CD4-positive, CD25-positive, alpha-beta regulatory T cell (primary cell): ENCODE measurements around the gene IL17RA. TPM values are rescaled to one million over a fixed set of nuclear protein-coding genes. Genes with fewer than 3 reads are reported as not detected.

Experiments used
- ATAC-seq, 2 donors: fragments of 150-1000 bp; cut with Tn5 transposase; one replicate each; pipeline ENCODE4 v1.10.0; 2021; ENCODE audit warnings: low read depth in 2 of 2, moderate number of reproducible peaks in 2 of 2, moderate library complexity in 1 of 2
- DNase-seq, 3 donors: peaks; one replicate each; pipeline versions ENCODE4 v3.0.0 to v3.0.0-alpha.2; 2012 to 2022; ENCODE audit warnings: mixed read lengths in 1 of 3
- H3K27ac ChIP-seq: one replicate; pipeline ENCODE4 v1.7.0; 2013; ENCODE audit warnings: mild to moderate bottlenecking, low read length; ENCODE audit not compliant: insufficient read depth, poor library complexity, severe bottlenecking
- H3K27me3 ChIP-seq: one replicate; pipeline ENCODE4 v1.7.0; 2013; ENCODE audit warnings: low read length; ENCODE audit not compliant: control insufficient read depth, insufficient read depth
- H3K36me3 ChIP-seq: one replicate; pipeline ENCODE4 v1.7.0; 2013; ENCODE audit warnings: mild to moderate bottlenecking, low read length, moderate library complexity; ENCODE audit not compliant: control insufficient read depth, insufficient read depth
- H3K4me1 ChIP-seq: 2 replicates; pipeline ENCODE4 v1.7.0; 2013; ENCODE audit warnings: mild to moderate bottlenecking, low read length; ENCODE audit not compliant: insufficient read depth, control insufficient read depth, poor library complexity, severe bottlenecking
- H3K4me3 ChIP-seq: one replicate; pipeline ENCODE4 v1.7.0; 2013; ENCODE audit warnings: low read depth, mild to moderate bottlenecking, low read length, moderate library complexity
- H3K9me3 ChIP-seq, 2 experiments: 1 replicate in 1 of 2; 2 replicates in 1 of 2; pipeline ENCODE4 v1.7.0; 2013; ENCODE audit warnings: low read length in 2 of 2, mild to moderate bottlenecking in 1 of 2, moderate library complexity in 1 of 2; ENCODE audit not compliant: control insufficient read depth in 2 of 2
- H3K27ac Mint-ChIP-seq, 3 donors: one replicate each; pipeline ENCODE4 v1.8.0; 2020 to 2022; ENCODE audit warnings: mild to moderate bottlenecking in 3 of 3, mixed read lengths in 3 of 3, moderate library complexity in 2 of 3
- H3K27me3 Mint-ChIP-seq: one replicate; pipeline ENCODE4 v1.8.0; 2022; ENCODE audit warnings: mild to moderate bottlenecking, mixed read lengths
- H3K36me3 Mint-ChIP-seq: one replicate; pipeline ENCODE4 v1.8.0; 2020; ENCODE audit warnings: mixed read lengths
- H3K4me1 Mint-ChIP-seq, 4 donors: one replicate each; pipeline ENCODE4 v1.8.0; 2020 to 2022; ENCODE audit warnings: mixed read lengths in 4 of 4, mild to moderate bottlenecking in 1 of 4
- H3K4me3 Mint-ChIP-seq, 4 donors: one replicate each; pipeline ENCODE4 v1.8.0; 2020 to 2022; ENCODE audit warnings: mild to moderate bottlenecking in 4 of 4, mixed read lengths in 4 of 4, moderate library complexity in 3 of 4
- H3K9me3 Mint-ChIP-seq, 7 donors: one replicate each; pipeline ENCODE4 v1.8.0; 2020 to 2022; ENCODE audit warnings: mixed read lengths in 7 of 7, mild to moderate bottlenecking in 3 of 7, moderate library complexity in 2 of 7
- polyA plus RNA-seq, 4 donors: library from polyadenylated mRNA; unstranded; fragments of 300-500 nt; fragmentation: Illumina TruSeq; gene quantifications; one replicate each; pipeline ENCODE4 v1.2.3, GENCODE V29; 2021
- total RNA-seq: library from RNA; stranded (reverse); gene quantifications from one replicate; pipeline ENCODE4 v1.2.3, GENCODE V29; 2022

Gene IL17RA
- total and polyA plus RNA-seq, 5 donors from 2014 or later: 21.7 to 48.2 (median 27.5) TPM

DNA sequence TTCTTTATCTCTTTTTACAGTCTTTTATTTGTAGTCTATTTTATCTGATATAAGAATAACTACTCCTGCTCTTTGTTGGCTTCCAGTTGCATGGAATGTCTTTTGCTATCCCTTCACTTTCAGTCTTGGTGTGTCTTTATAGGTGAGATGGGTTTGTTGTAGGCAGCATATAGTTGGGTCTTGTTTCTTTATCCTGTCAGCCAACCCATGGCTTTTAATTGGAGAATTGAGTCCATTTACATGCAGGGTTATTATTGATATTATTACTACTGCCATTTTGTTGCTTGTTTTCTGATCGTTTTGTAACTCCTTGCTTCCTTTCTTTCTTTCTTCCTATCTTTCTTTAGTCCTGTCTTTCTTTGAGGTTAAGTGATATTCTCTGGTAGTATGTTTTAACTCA lies 11.9 kb upstream of the IL17RA start:
- H3K27me3 ChIP-seq: peaks cover 5% of the 10 kb centered on the region
- Mint-ChIP-seq H3K36me3 (no peaks in the 10 kb centered on the region), H3K9me3 (peaks cover 0 to 3% (median 0%) of the 10 kb centered on the region in 7 donors), H3K27ac (no peak overlapping the region), H3K4me1 (peaks cover 2 to 11% (median 4%) of the 10 kb centered on the region in 4 donors), H3K27me3 (peaks cover 26% of the 10 kb centered on the region), H3K4me3 (no peak overlapping the region)
- H3K4me1 ChIP-seq: no peaks in the 10 kb centered on the region
- H3K36me3 ChIP-seq: no peaks in the 10 kb centered on the region
- no peak for ATAC-seq
- no peaks in the 10 kb centered on the region for H3K9me3 ChIP-seq
- no peak overlapping the region for H3K4me3 ChIP-seq
- DNase-seq: no peak
- H3K27ac ChIP-seq: no peak overlapping the region

DNA sequence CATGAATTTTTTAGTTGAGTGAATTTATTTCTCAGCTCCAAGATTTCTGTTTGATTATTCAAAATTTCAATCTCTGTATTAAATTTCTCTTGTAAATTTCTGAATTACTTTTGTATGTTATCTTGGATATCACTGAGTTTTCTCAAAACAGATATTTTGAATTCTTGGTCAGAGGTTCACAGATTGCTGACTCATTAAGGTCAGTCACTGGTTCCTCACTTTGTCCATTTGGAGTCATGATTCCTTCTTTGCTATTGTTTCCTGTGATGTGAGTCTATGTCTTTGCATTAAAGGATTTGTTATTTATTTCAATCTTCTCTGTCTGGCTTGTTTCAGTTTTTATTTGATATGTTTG lies 10.2 kb upstream of the IL17RA start:
- Histone ChIP-seq H3K4me3 (no peak overlapping the region), H3K9me3 (no peaks in the 10 kb centered on the region), H3K27me3 (peaks cover 5% of the 10 kb centered on the region), H3K27ac (no peak overlapping the region), H3K4me1 (no peaks in the 10 kb centered on the region), H3K36me3 (no peaks in the 10 kb centered on the region)
- Mint-ChIP-seq H3K4me3 (no peak overlapping the region), H3K27ac (no peak overlapping the region), H3K27me3 (peaks cover 25% of the 10 kb centered on the region), H3K36me3 (no peaks in the 10 kb centered on the region), H3K4me1 (peaks cover 2 to 11% (median 4%) of the 10 kb centered on the region in 4 donors), H3K9me3 (peaks cover 0 to 3% (median 0%) of the 10 kb centered on the region in 7 donors)
- DNase-seq (no peak), ATAC-seq (no peak)

DNA sequence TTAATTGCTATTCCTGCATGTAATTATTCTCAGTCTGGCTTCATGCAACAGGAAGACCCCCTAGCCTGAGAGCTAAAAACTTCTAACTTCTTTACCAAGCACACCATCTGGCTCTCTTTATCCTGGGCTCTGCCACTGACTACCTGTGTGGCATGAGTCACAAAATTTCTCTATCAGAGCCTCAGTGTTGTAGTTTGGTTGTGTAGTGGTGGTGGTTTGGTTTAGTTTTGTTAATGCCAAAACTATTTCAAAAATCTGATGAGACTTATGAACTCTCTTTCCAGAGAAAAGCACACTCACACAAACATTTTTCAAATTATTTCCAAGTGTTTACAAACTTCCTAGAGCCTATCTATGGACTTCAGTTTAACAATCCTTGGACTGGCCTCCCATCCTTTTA lies 7.5 kb upstream of the IL17RA start:
- no peaks in the 10 kb centered on the region for H3K36me3 ChIP-seq
- no peaks in the 10 kb centered on the region for H3K4me1 ChIP-seq
- Mint-ChIP-seq H3K4me3 (no peak overlapping the region), H3K36me3 (no peaks in the 10 kb centered on the region), H3K27ac (no peak overlapping the region), H3K4me1 (peaks cover 2 to 11% (median 4%) of the 10 kb centered on the region in 4 donors), H3K9me3 (peaks cover 0 to 3% (median 0%) of the 10 kb centered on the region in 7 donors), H3K27me3 (peaks cover 20% of the 10 kb centered on the region)
- DNase-seq: no peak
- ATAC-seq: no peak
- no peaks in the 10 kb centered on the region for H3K9me3 ChIP-seq
- H3K27me3 ChIP-seq: peaks cover 5% of the 10 kb centered on the region
- no peak overlapping the region for H3K4me3 ChIP-seq
- H3K27ac ChIP-seq: no peak overlapping the region

DNA sequence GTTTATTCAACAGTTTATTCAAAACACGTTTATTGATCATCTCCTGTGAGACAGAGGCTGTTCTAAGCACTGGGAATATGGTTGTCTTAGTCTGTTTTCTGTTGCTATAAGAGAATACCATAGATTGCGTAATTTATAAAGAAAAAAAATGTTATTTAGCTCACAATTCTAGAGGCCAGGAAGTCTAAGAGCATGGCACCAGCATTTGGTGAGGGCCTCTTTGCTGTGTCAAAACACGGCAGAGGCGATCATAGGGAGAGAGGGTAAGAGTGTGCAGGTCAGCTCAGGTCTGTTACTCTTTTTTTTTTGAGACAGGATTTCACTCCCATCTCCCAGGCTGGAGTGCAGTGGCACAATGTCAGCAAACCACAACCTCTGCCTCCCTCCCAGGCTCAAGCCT lies 5.2 kb upstream of the IL17RA start:
- Histone ChIP-seq H3K36me3 (no peaks in the 10 kb centered on the region), H3K9me3 (no peaks in the 10 kb centered on the region), H3K4me1 (peaks cover 7% of the 10 kb centered on the region), H3K27ac (no peak overlapping the region), H3K4me3 (no peak overlapping the region), H3K27me3 (no peaks in the 10 kb centered on the region)
- Mint-ChIP-seq H3K36me3 (no peaks in the 10 kb centered on the region), H3K4me1 (peaks cover 4 to 24% (median 6%) of the 10 kb centered on the region in 4 donors), H3K27ac (no peak overlapping the region), H3K9me3 (peaks cover 0 to 2% (median 0%) of the 10 kb centered on the region in 7 donors), H3K4me3 (no peak overlapping the region), H3K27me3 (peaks cover 14% of the 10 kb centered on the region)
- DNase-seq: no peak
- no peak for ATAC-seq

DNA sequence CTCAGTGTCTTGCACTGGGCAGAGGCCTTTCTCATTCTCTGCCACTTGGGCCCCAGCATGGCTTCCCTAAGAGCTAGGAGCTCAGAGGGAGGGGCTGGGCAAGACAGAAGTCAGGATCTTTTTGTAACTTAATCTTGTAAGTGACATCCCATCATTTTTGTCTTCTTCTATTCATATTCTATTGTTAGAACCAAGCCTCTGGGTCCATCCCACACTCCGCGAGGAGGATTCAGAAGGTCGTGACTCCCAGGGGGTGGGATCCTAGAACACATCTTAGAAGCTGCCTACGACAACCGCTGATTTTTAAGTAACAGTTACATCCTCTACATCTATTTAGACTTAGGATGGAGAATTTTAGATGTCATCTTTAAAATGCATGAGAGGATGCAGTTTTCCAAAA lies 1.5 kb upstream of the IL17RA start:
- no peaks in the 10 kb centered on the region for H3K9me3 ChIP-seq
- peaks cover 0 to 4% (median 0%) of the 10 kb centered on the region in 7 donors for H3K9me3 Mint-ChIP-seq
- peaks cover 35% of the 10 kb centered on the region for H3K4me1 ChIP-seq
- H3K4me1 Mint-ChIP-seq: peaks cover 0 to 41% (median 24%) of the 10 kb centered on the region in 4 donors
- DNase-seq (no peak), ATAC-seq (no peak)
- peak overlapping the region; percentile 90 to 96 (median 92) for H3K4me3 Mint-ChIP-seq
- H3K4me3 ChIP-seq: no peak overlapping the region
- H3K27me3 Mint-ChIP-seq: peaks cover 13% of the 10 kb centered on the region
- H3K27me3 ChIP-seq: no peaks in the 10 kb centered on the region
- no peak overlapping the region for H3K27ac ChIP-seq
- H3K36me3 Mint-ChIP-seq: no peaks in the 10 kb centered on the region
- H3K27ac Mint-ChIP-seq: peak overlapping the region in 1 of 3 donors; percentile 85
- H3K36me3 ChIP-seq: no peaks in the 10 kb centered on the region

DNA sequence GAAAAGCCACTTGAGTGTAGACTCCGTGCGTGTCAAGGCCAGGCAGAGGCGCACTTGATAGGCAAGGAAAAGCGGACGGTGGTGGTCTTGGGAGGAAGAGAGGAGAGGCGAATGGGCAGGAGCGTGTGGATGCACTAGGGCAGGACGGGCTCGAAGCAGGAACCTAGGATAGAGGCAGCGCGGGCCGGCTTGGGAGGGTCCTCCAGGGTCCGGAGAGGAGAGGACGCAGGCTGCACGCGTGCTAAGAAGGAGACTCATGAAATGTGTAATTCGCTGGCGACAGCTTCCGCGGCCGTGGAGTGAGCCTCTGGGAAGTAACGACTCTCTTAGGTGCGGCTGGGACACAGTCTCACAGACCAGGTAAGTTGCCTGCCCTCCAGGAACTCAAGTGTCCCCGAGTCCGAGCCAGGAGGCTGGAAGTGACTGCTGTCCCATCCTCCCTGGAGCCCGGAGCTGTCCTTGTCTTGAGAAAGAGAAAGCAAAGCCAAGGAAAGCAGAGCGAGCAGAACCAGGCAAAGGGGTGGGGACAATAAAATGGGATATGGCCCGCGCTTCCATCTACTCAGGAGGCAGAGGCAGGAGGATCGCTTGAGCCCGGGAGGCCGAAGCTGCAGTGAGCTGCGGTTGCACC lies 874 bp upstream of the IL17RA start:
- no peaks in the 10 kb centered on the region for H3K36me3 ChIP-seq
- DNase-seq: no peak
- H3K27ac Mint-ChIP-seq: peak overlapping the region in 2 of 3 donors; percentile 71 to 85
- H3K27ac ChIP-seq: peak overlapping the region; percentile 81
- no peak for ATAC-seq
- peaks cover 0 to 46% (median 24%) of the 10 kb centered on the region in 4 donors for H3K4me1 Mint-ChIP-seq
- peaks cover 13% of the 10 kb centered on the region for H3K27me3 Mint-ChIP-seq
- no peaks in the 10 kb centered on the region for H3K36me3 Mint-ChIP-seq
- H3K9me3 Mint-ChIP-seq: peaks cover 0 to 4% (median 0%) of the 10 kb centered on the region in 7 donors
- H3K9me3 ChIP-seq: no peaks in the 10 kb centered on the region
- no peaks in the 10 kb centered on the region for H3K27me3 ChIP-seq
- peaks cover 42% of the 10 kb centered on the region for H3K4me1 ChIP-seq
- peak overlapping the region; percentile 90 to 96 (median 92) for H3K4me3 Mint-ChIP-seq
- peak overlapping the region; percentile 34 for H3K4me3 ChIP-seq

DNA sequence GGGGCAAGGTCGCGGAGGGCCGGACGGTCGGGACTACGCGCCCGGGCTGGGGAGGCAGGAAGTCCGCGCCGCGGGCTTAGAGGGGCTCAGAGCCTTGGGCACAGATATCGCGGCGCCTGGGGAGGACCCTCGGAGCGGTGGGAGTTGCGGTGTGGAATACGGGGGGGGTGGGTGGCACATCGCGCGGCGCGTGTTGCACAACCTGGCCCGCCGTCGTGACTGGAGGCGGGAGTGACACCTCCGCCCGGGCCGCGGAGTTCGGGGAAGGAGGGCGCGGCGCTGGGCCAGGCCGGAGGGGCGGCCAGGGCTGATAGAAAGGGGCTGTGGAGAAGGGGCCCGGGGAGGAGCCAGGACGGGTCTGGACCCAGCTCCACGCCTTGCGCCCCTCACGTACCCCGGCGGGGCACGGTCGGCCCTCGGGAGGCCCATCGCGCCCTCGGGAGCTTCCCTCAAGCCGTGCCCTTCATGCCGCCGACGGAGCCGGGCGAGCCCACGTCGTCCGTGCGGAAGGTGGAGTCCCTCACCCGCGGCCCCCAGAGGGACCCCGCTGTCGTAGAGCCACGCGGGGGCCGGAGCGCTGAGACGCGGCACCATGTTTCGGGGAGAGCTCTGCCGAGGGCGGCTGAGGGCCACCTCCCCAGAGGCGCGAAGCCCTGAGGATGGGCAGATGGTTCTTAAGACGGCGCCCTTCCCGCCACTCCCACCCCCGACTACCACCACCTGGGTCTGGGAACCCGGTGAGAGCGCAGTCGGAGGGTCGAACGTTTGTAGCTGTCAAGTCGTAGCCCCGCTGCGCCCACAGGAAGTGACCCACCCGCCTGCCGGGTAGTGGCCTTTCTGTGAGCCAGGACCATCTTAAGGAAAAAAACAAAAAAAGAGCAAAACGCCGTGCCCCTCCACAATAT lies 729 bp downstream of the IL17RA start:
- Histone ChIP-seq H3K4me3 (peak overlapping the region; percentile 82), H3K9me3 (no peaks in the 10 kb centered on the region), H3K4me1 (peaks cover 55% of the 10 kb centered on the region), H3K27me3 (no peaks in the 10 kb centered on the region), H3K36me3 (no peaks in the 10 kb centered on the region), H3K27ac (peak overlapping the region; percentile 81)
- Mint-ChIP-seq H3K4me1 (peaks cover 4 to 60% (median 34%) of the 10 kb centered on the region in 4 donors), H3K36me3 (peaks cover under 1% of the 10 kb centered on the region), H3K9me3 (peaks cover 0 to 4% (median 0%) of the 10 kb centered on the region in 7 donors), H3K4me3 (peak overlapping the region; percentile 90 to 99 (median 93)), H3K27ac (peak overlapping the region; percentile 84 to 94 (median 93)), H3K27me3 (peaks cover 4% of the 10 kb centered on the region)
- ATAC-seq (no peak), DNase-seq (peak in 2 of 3 donors; percentile 21 to 44)
